GM12878 (cell line): ENCODE measurements around the gene HDAC7. TPM values are rescaled to one million over a fixed set of nuclear protein-coding genes. Genes with fewer than 3 reads are reported as not detected.

Experiments used
- ATAC-seq: fragments of 200-7000 bp; cut with Tn5 transposase; 3 replicates; pipeline ENCODE4 v1.9.1; 2020; ENCODE audit warnings: mild to moderate bottlenecking, moderate library complexity
- BruUV-seq: library from RNA; stranded (reverse); fragments of 400-500 nt; replicated peaks from 2 replicates; lab custom pipeline; 2021; lab: Mats Ljungman, UMichigan
- CTCF ChIA-PET: fragments of 300-600 bp; sonication (Branson Sonifier 250); formaldehyde crosslinking; extraction: SDS; loops from one replicate; lab custom pipeline; 2021; ENCODE audit warnings: inconsistent platforms; lab: Yijun Ruan, JAX
- POLR2A ChIA-PET: fragments of 350-600 bp; formaldehyde crosslinking; extraction: SDS; loops from one replicate; lab custom pipeline; 2021; ENCODE audit warnings: inconsistent platforms; lab: Charles Lee
- RAD21 ChIA-PET: fragments of 300-600 bp; sonication (Branson Sonifier 250); formaldehyde crosslinking; loops from one replicate; lab custom pipeline; 2023; ENCODE audit warnings: antibody characterized with exemption; ENCODE audit not compliant: unreplicated experiment; lab: Charles Lee
- SMC1A ChIA-PET: fragments of 300-600 bp; sonication (Branson Sonifier 250); formaldehyde crosslinking; loops from one replicate; lab custom pipeline; 2023; ENCODE audit not compliant: unreplicated experiment, uncharacterized antibody; lab: Charles Lee
- DNase-seq: peaks from one replicate; pipeline ENCODE4 v3.0.0-alpha.2; 2011; ENCODE audit warnings: low read depth, low spot score
- FAIRE-seq: peaks from 3 replicates; lab custom pipeline; 2011; peaks lifted over from hg19 to GRCh38; lab: Jason Lieb, UNC
- H2AFZ ChIP-seq: 2 replicates; pipeline ENCODE4 v1.6.0; 2011; ENCODE audit warnings: low read depth, low read length, control low read depth; ENCODE audit not compliant: control insufficient read depth
- H3K27ac ChIP-seq: 2 replicates; pipeline ENCODE4 v1.5.1; 2011; ENCODE audit warnings: control low read depth; ENCODE audit not compliant: control insufficient read depth, insufficient read depth
- H3K27me3 ChIP-seq, 2 experiments: replicated peaks in 1 of 2; 2 replicates each; pipeline versions ENCODE4 v1.6.0 to v1.6.1; 2011; ENCODE audit warnings: low read length in 1 of 2; ENCODE audit not compliant: control insufficient read depth in 2 of 2, insufficient read depth in 2 of 2
- H3K36me3 ChIP-seq, 2 experiments: 2 replicates each; pipeline ENCODE4 v1.5.1; 2011; ENCODE audit warnings: low read length in 1 of 2; ENCODE audit not compliant: control insufficient read depth in 2 of 2, insufficient read depth in 2 of 2
- H3K4me1 ChIP-seq: 2 replicates; pipeline ENCODE4 v1.6.1; 2011; ENCODE audit warnings: mild to moderate bottlenecking, low read length, moderate library complexity, mixed read lengths; ENCODE audit not compliant: control insufficient read depth, insufficient read depth
- H3K4me2 ChIP-seq: 2 replicates; pipeline ENCODE4 v1.6.0; 2011; ENCODE audit warnings: control low read depth; ENCODE audit not compliant: control insufficient read depth, insufficient read depth
- H3K4me3 ChIP-seq: fragments of 200-600 bp; sonication (generic); 2 replicates; pipeline ENCODE4 v1.5.1; 2016
- H3K79me2 ChIP-seq: 2 replicates; pipeline ENCODE4 v1.6.0; 2011; ENCODE audit warnings: low read length; ENCODE audit not compliant: control insufficient read depth, insufficient read depth
- H3K9ac ChIP-seq: 2 replicates; pipeline ENCODE4 v1.8.0; 2011; ENCODE audit warnings: low read length, control low read depth, mixed read lengths; ENCODE audit not compliant: control insufficient read depth, insufficient read depth
- H3K9me3 ChIP-seq: replicated peaks from 3 replicates; pipeline ENCODE4 v1.5.1; 2011; ENCODE audit warnings: mild to moderate bottlenecking, low read length; ENCODE audit not compliant: control insufficient read depth, insufficient read depth
- H4K20me1 ChIP-seq: 2 replicates; pipeline ENCODE4 v1.6.0; 2011; ENCODE audit not compliant: control insufficient read depth, insufficient read depth
- ASH2L ChIP-seq: fragments of 300-600, 200-600 bp; sonication (generic); IDR thresholded peaks from 2 replicates; pipeline ENCODE4 v1.6.1; 2017; ENCODE audit warnings: low read depth, mild to moderate bottlenecking, borderline replicate concordance
- BRCA1 ChIP-seq: IDR thresholded peaks from 2 replicates; pipeline ENCODE4 v1.6.1; 2011; ENCODE audit warnings: low read depth, low read length, improper control_type of control experiment
- CBFB ChIP-seq: IDR thresholded peaks from 2 replicates; pipeline ENCODE4 v1.6.1; 2016; ENCODE audit warnings: antibody characterized with exemption, low read depth
- HSF1 ChIP-seq: fragments of 150-350 bp; IDR thresholded peaks from 2 replicates; pipeline ENCODE4 v1.6.1; 2014; ENCODE audit warnings: mild to moderate bottlenecking, low read depth, low read length
- PAX8 ChIP-seq: fragments of 450-650 bp; IDR thresholded peaks from 2 replicates; pipeline ENCODE4 v1.6.1; 2017; ENCODE audit warnings: mild to moderate bottlenecking, moderate library complexity
- PBX3 ChIP-seq: IDR thresholded peaks from 2 replicates; pipeline ENCODE4 v1.6.1; 2011; ENCODE audit warnings: mild to moderate bottlenecking, low read depth, low read length, moderate library complexity; ENCODE audit not compliant: insufficient replicate concordance
- SP1 ChIP-seq: IDR thresholded peaks from one replicate; pipeline ENCODE4 v1.6.1; 2011; ENCODE audit warnings: low read depth, low read length
- WGBS: methylation state at CpG from one replicate; pipeline ENCODE4 v1.1.6; 2016; ENCODE audit warnings: low lambda C conversion rate; ENCODE audit not compliant: insufficient replicate concordance, insufficient coverage; ENCODE audit errors: missing lambda C conversion rate; 5-methylcytosine and 5-hydroxymethylcytosine counted together
- in situ Hi-C: fragments of 300-500 bp; cut with MboI; formaldehyde crosslinking; loops from 9 replicates; pipeline ENCODE4 v1.14.3; 2018; ENCODE audit warnings: mixed read lengths
- intact Hi-C: fragments of 100-400 bp; cut with micrococcal nuclease; formaldehyde crosslinking; loops from one replicate; pipeline ENCODE4 v1.14.2; 2022; ENCODE audit not compliant: unreplicated experiment
- polyA plus RNA-seq, 11 experiments: library from polyadenylated mRNA; depleted of rRNA in 4 of 11; unstranded in 6 of 11; stranded (reverse) in 5 of 11; fragments of >200 nt; fragmentation: Nextera tagmentation in 4 of 11; fragmentation: Illumina TruSeq in 1 of 11; extraction: Ambion mirVana in 4 of 11; extraction: Trizol in 1 of 11; gene quantifications; 1 replicate in 1 of 11; 2 replicates in 10 of 11; pipeline versions ENCODE4 v1.2.1 to v1.2.3, GENCODE V29; 2011 to 2016; ENCODE audit warnings: inconsistent platforms in 2 of 11, missing spikeins in 2 of 11, low read depth in 1 of 11
- total RNA-seq, 4 experiments: library from RNA; depleted of rRNA in 3 of 4; stranded (reverse); fragments of >200 nt in 3 of 4; fragmentation: Illumina TruSeq in 1 of 4; extraction: Trizol in 1 of 4; gene quantifications; 2 replicates each; pipeline versions ENCODE4 v1.2.1 to v1.2.3, GENCODE V29; 2013 to 2021
- TF ChIP-seq, protein P1 (sequence below): IDR thresholded peaks from 2 replicates; pipeline ENCODE4 v1.6.1; 2011; ENCODE audit warnings: low read depth, mild to moderate bottlenecking, low read length, moderate library complexity, borderline replicate concordance; ENCODE audit errors: extremely low read depth
- TF ChIP-seq, protein P2 (sequence below): fragments of 450-650 bp; IDR thresholded peaks from 2 replicates; pipeline ENCODE4 v1.6.1; 2016; ENCODE audit warnings: mild to moderate bottlenecking, moderate library complexity, borderline replicate concordance

HDAC7 gene
- total and polyA plus RNA-seq, 10 of the 15 experiments (the other 5 are each of a cell fraction or from before 2014, with no cell fraction given) = 0.47 to 18.3 (median 5.4) TPM

DNA sequence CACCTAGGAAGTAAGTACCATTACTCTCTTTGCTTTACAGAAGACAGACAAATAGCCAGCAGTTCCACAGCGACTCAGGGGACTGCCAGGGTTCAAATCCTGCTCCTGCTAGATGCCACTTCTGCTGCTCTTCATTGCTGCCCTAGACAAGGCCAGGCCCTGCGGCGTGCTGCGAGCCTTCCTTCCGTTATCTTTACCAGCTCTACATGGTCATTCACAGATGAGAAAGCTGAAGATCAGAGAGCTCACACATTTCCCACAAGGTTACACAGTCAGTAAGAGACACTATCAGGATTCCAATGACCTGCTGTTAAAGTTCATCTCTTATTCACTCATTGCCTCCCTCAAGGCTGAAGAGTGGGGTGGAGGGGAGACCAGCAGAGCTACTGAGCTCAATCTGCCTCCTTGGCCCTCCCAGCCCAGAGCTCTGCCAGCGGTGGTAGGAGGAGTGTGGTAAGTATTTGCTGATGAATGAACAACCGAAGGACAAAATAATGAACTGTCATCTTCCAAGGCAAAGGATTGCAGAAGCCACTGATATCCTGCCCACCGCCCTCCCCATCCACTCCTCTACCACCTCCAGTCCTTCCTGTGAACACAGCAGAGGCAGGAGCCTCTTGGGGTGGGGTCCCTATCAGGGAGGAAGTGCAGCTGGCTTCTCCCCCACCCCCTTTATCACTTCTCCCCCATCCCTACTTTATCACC is 14.6 kb upstream of the HDAC7 start:
- WGBS = 95% methylated on average over 8 of the region's 8 CpGs
- Histone ChIP-seq H3K4me2 (no peak overlapping the region), H3K79me2 (no peaks in the 10 kb centered on the region), H4K20me1 (no peaks in the 10 kb centered on the region), H2AFZ (no peak overlapping the region), H3K27ac (no peak overlapping the region), H3K9ac (no peak overlapping the region), H3K4me3 (no peak overlapping the region), H3K4me1 (peaks cover 54% of the 10 kb centered on the region), H3K27me3 (no peaks in the 10 kb centered on the region; a peak in 1 of 4 replicates), H3K9me3 (no peaks in the 10 kb centered on the region), H3K36me3 (no peaks in the 10 kb centered on the region)
- POLR2A ChIA-PET = interaction anchor here (1.2 to 5.4 kb wide), 6 partner anchors 10 to 51 kb away, joined by 4 to 46 read pairs (median 8); no protein-coding TSS in a partner anchor
- ATAC-seq = no peak
- TF ChIP-seq SP1 (no peak), HSF1 (no peak), CBFB (no peak), PAX8 (no peak), ASH2L (no peak), BRCA1 (no peak), PBX3 (no peak)
- TF ChIP-seq, protein P1, sequence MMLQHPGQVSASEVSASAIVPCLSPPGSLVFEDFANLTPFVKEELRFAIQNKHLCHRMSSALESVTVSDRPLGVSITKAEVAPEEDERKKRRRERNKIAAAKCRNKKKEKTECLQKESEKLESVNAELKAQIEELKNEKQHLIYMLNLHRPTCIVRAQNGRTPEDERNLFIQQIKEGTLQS = no peak
- TF ChIP-seq, protein P2, sequence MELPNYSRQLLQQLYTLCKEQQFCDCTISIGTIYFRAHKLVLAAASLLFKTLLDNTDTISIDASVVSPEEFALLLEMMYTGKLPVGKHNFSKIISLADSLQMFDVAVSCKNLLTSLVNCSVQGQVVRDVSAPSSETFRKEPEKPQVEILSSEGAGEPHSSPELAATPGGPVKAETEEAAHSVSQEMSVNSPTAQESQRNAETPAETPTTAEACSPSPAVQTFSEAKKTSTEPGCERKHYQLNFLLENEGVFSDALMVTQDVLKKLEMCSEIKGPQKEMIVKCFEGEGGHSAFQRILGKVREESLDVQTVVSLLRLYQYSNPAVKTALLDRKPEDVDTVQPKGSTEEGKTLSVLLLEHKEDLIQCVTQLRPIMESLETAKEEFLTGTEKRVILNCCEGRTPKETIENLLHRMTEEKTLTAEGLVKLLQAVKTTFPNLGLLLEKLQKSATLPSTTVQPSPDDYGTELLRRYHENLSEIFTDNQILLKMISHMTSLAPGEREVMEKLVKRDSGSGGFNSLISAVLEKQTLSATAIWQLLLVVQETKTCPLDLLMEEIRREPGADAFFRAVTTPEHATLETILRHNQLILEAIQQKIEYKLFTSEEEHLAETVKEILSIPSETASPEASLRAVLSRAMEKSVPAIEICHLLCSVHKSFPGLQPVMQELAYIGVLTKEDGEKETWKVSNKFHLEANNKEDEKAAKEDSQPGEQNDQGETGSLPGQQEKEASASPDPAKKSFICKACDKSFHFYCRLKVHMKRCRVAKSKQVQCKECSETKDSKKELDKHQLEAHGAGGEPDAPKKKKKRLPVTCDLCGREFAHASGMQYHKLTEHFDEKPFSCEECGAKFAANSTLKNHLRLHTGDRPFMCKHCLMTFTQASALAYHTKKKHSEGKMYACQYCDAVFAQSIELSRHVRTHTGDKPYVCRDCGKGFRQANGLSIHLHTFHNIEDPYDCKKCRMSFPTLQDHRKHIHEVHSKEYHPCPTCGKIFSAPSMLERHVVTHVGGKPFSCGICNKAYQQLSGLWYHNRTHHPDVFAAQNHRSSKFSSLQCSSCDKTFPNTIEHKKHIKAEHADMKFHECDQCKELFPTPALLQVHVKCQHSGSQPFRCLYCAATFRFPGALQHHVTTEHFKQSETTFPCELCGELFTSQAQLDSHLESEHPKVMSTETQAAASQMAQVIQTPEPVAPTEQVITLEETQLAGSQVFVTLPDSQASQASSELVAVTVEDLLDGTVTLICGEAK = no peak
- intact Hi-C loops (no loop called here), in situ Hi-C loops (no loop called here)
- SMC1A ChIA-PET = interaction anchor here (1.1 to 5.4 kb wide), 13 partner anchors 12 to 119 kb away, joined by 3 to 24 read pairs (median 6); no protein-coding TSS in a partner anchor
- FAIRE-seq = no peak
- DNase-seq = no peak
- CTCF ChIA-PET = interaction anchor here (0.8 to 14.0 kb wide), 13 partner anchors 11 to 118 kb away, joined by 3 to 215 read pairs (median 5); partner anchors contain the start of genes HDAC7 and SLC48A1
- BruUV-seq = no TSS peak
- RAD21 ChIA-PET = interaction anchor here (0.9 to 12.6 kb wide), 12 partner anchors 12 to 79 kb away, joined by 3 to 202 read pairs (median 8); partner anchors contain the start of gene HDAC7
